Ectodermal cell (in vitro differentiated cells): Measurements from ENCODE around the gene TMEM221.

Experiments
- H3K27ac ChIP-seq: 2 replicates; pipeline ENCODE4 v1.7.0; 2013; ENCODE audit warnings: mild to moderate bottlenecking, low read depth, low read length; ENCODE audit not compliant: insufficient read depth, poor library complexity, severe bottlenecking
- H3K27me3 ChIP-seq: 2 replicates; pipeline ENCODE4 v1.7.0; 2013; ENCODE audit warnings: mild to moderate bottlenecking, low read length; ENCODE audit not compliant: insufficient read depth, control insufficient read depth, poor library complexity, severe bottlenecking
- H3K36me3 ChIP-seq: one replicate; pipeline ENCODE4 v1.7.0; 2013; ENCODE audit warnings: low read length; ENCODE audit not compliant: control insufficient read depth, insufficient read depth
- H3K4me1 ChIP-seq: one replicate; pipeline ENCODE4 v1.7.0; 2013; ENCODE audit warnings: low read length; ENCODE audit not compliant: control insufficient read depth, insufficient read depth
- H3K4me3 ChIP-seq: 2 replicates; pipeline ENCODE4 v1.7.0; 2013; ENCODE audit warnings: low read depth, low read length, control low read depth; ENCODE audit not compliant: insufficient read depth
- H3K9me3 ChIP-seq: 2 replicates; pipeline ENCODE4 v1.7.0; 2013; ENCODE audit warnings: mild to moderate bottlenecking, low read length, moderate library complexity; ENCODE audit not compliant: control insufficient read depth
- WGBS, 2 experiments: methylation state at CpG; one replicate each; pipeline ENCODE4 v1.1.7; 2013; ENCODE audit warnings: missing lambda C conversion rate in 2 of 2; 5-methylcytosine and 5-hydroxymethylcytosine counted together

Gene TMEM221

DNA sequence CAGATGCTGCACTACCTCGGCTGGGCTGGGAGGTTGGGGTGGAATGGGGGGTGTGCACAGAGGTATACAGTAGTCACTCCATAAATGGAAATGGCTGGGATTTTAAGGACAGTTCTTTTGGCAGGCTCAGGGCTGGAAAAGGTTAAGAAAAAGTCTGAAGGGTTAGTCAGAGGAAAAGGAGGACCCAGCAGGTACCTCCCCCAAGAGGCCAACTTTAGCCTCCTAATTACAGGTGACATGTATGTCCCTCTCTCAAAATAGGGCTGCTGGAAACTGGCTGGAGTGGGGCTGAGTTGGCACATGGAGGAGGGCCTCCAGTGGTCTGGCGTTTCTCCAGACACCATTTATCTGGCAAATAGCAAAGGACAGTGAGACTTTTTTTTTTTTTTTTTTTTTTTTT lies 55.5 kb downstream of the TMEM221 start:
- Histone ChIP-seq H3K9me3 (no peaks in the 10 kb centered on the region), H3K27ac (no peak overlapping the region), H3K36me3 (no peaks in the 10 kb centered on the region), H3K27me3 (peaks cover 16% of the 10 kb centered on the region), H3K4me1 (no peaks in the 10 kb centered on the region), H3K4me3 (no peak overlapping the region)
- 79 to 83% methylated on average over 2 of the region's 2 CpGs for WGBS, 2 experiments

DNA sequence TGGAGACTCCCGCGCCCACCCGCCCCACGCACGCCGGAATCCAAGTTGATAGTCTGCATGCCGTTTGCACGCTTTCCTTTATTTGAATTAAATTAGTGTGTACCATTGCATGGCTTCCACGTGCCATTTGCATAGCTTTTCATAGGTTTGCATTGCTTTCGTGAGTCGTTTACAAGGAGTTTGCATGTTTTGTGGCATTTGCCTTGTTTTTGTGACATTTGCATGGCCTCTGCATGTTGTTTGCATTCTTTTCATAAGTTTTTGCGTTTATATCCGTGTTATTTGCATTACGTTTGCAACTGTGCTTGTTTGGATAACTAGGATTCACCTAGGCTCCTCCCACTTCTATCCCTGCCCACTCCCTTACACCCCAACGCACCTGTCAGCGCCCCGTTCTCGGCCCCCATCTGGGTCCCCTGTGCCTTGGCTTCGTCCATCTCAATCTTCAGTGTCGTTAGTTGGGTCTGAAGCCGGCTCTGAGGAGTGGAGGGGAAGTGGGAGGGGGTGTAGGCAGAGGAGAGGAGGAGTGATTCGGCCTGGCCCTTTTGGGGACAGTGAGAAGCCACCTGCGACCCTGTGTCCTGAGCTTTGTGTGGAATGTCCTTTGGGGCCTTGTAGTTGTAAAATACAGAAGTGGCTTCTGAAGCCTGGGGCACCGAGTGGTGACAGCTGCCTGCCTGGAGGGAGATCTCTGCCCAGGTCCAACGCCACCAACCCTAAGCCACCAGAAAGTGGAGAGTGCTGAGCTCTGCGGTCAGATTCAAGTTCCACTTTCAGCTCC lies 56.9 kb downstream of the TMEM221 start:
- Histone ChIP-seq H3K27me3 (peaks cover 16% of the 10 kb centered on the region), H3K4me3 (peak overlapping the region; percentile 37), H3K27ac (no peak overlapping the region), H3K4me1 (no peaks in the 10 kb centered on the region), H3K9me3 (no peaks in the 10 kb centered on the region), H3K36me3 (no peaks in the 10 kb centered on the region)
- 16 to 18% methylated on average over 25 to 26 of the region's 26 CpGs for WGBS, 2 experiments

DNA sequence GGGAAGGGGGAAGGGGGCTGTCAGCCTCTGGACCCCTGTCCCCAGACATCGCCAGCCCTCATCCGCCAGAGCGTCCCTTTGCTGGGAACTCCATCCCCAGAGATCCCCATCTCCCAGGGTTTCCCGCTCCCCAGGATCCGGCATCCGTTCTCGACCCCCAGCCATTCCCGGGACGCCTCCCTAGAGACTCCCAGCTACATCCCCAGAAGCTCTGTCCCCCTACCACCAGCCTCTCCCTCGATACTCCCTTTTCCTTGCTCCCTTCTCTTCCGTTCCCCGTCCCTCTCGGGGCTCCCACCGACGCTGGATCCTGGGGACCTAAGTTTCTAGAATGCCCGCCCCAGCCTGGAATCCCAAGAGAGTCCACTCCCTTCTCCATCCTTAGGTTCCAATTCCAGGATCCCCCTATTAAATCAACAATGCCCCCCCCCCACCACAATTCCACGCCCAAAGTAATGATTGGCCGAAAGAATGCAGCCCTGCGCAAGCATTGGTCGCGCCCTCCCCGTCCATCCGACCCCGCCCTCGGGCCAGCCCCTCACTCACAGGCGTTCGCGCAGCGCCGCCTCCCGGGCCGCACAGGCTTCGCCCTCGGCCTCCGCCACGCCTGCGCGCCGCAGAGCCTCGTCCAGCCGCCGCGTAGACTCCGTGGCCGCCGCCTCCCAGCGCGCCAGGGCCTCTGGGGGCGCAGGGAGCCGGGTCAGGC lies 57.6 kb downstream of the TMEM221 start:
- no peaks in the 10 kb centered on the region for H3K9me3 ChIP-seq
- no peak overlapping the region for H3K27ac ChIP-seq
- peaks cover 16% of the 10 kb centered on the region for H3K27me3 ChIP-seq
- no peaks in the 10 kb centered on the region for H3K4me1 ChIP-seq
- WGBS, 2 experiments: 0 to 1% methylated on average over 50 of the region's 50 CpGs
- H3K36me3 ChIP-seq: no peaks in the 10 kb centered on the region
- peak overlapping the region; percentile 39 for H3K4me3 ChIP-seq

DNA sequence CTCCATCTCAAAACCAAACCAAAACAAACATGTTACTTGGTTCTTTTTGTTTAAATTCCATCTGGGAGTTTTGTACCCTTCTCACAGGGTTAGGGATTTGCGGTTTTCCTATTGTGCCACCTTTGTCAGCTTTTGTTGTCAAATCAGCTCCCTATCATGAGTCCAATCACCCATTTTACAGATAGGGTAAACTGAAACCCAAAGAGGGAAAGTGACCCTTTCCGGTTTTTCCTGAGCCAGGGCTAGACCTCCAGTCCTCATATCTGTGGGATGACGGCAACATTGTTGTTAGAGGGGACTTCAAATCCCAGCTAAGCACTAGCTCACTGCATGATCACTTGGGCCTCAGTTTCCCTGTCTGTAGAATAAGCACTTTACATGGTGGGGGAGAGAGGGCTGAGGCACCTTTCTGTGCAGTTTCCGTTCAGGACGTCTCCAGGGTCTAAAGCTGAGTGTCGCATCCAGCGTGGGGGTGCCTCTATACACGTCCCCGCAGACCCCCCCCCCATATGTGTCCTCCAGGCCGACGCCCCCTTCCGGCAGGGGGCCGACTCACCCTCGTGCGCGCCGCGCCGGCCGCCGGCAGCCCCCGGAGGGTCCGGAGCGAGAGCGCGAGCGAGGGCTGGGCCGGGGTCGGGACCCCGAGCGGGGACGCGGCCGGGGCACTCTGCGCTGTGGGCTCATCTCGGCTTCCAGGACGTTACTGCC lies 58.4 kb downstream of the TMEM221 start:
- no peaks in the 10 kb centered on the region for H3K36me3 ChIP-seq
- no peaks in the 10 kb centered on the region for H3K9me3 ChIP-seq
- 7 to 9% methylated on average over 37 of the region's 37 CpGs for WGBS, 2 experiments
- no peak overlapping the region for H3K27ac ChIP-seq
- H3K27me3 ChIP-seq: peaks cover 16% of the 10 kb centered on the region
- peak overlapping the region; percentile 39 for H3K4me3 ChIP-seq
- no peaks in the 10 kb centered on the region for H3K4me1 ChIP-seq

DNA sequence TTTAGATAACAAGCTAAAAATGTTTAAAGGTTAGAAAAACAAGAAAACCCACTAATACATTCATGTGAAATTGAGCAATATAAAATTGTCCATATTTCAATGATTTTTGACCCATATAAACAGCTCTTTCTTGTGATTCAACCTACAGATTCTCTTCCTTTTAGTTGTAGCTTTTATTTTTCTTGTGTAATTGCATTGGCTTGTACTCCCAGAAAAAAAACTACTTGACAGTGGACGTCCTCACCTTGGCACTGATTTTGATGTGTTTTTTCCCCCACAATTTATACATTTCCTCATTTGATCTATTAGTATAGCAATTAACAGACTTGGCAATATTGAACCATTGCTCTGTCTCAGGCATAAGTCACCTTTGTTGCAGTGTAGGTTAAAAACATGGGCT lies 59.2 kb downstream of the TMEM221 start:
- H3K4me3 ChIP-seq: no peak overlapping the region
- 90 to 100% methylated on average over 1 of the region's 1 CpG for WGBS, 2 experiments
- H3K27me3 ChIP-seq: peaks cover 16% of the 10 kb centered on the region
- H3K4me1 ChIP-seq: no peaks in the 10 kb centered on the region
- H3K9me3 ChIP-seq: no peaks in the 10 kb centered on the region
- H3K36me3 ChIP-seq: no peaks in the 10 kb centered on the region
- no peak overlapping the region for H3K27ac ChIP-seq

DNA sequence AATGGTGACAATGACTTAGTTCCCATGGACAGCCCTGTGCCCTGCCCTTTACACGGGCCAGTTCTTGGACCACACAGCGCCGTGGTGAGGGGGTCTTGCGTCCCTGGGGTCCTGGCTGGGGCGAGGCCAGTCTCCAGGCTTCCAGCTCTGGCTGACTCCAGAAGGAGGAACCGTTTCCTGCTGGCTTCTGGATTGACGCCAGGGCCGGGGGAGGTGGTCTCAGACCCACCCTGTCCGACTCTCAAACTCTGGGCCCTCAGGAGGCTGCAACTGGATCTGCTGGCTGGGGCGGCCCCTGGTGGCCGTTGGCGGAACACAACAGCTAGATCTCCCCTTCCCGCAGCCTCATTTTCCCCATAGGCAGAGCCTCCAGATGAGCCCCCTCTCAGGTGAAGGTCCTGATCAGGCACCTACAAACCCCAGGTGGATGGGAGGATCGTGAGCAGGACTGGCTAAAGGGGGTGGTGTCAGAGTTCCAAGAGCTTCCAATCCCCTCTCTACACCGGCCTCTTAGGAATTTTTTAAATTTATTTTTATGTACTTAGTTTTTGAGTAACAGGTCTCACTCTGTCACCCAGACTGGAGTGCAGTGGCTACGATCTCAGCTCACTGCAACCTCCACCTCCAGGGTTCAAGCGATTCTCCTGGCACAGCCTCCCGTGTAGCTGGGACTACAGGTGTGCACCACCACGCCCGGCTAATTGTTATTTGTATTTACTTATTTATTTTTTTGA lies 62.4 kb downstream of the TMEM221 start:
- WGBS, 2 experiments: 44 to 45% methylated on average over 18 to 20 of the region's 20 CpGs
- Histone ChIP-seq H3K27me3 (peaks cover 16% of the 10 kb centered on the region), H3K27ac (no peak overlapping the region), H3K36me3 (no peaks in the 10 kb centered on the region), H3K9me3 (no peaks in the 10 kb centered on the region), H3K4me3 (no peak overlapping the region), H3K4me1 (no peaks in the 10 kb centered on the region)
